Brain microvascular endothelial cell (primary cell): Measurements from ENCODE around the gene TBXAS1.

Source experiments
- DNase-seq: peaks from one replicate; pipeline ENCODE4 v3.0.0-alpha.2; 2020
- H3K27ac ChIP-seq: fragments of 250-450 bp; sonication (Bioruptor Pico); 2 replicates; pipeline ENCODE4 v1.5.1; 2020; ENCODE audit warnings: mild to moderate bottlenecking, moderate library complexity
- H3K27me3 ChIP-seq: fragments of 250-450 bp; sonication (Bioruptor Pico); replicated peaks from 2 replicates; pipeline ENCODE4 v1.5.1; 2020; ENCODE audit warnings: mild to moderate bottlenecking
- H3K36me3 ChIP-seq: fragments of 250-450 bp; sonication (Bioruptor Pico); replicated peaks from 2 replicates; pipeline ENCODE4 v1.5.1; 2020; ENCODE audit warnings: mild to moderate bottlenecking
- H3K4me3 ChIP-seq: 2 replicates; pipeline ENCODE4 v1.5.1; 2011; ENCODE audit warnings: low read depth, mild to moderate bottlenecking, control low read depth, low read length, moderate library complexity
- CTCF ChIP-seq: IDR thresholded peaks from 2 replicates; pipeline ENCODE4 v1.5.1; 2011; ENCODE audit warnings: low read depth, mild to moderate bottlenecking, moderate library complexity, low read length, control low read depth, inconsistent platforms; ENCODE audit errors: missing control alignments
- in situ Hi-C: cut with HindIII; loops from 2 replicates; pipeline ENCODE4 v1.10.0; 2017; ENCODE audit warnings: low sequenced_read_pairs, low pct_ligation_motif_present

TBXAS1 gene

GRCh38 chr7:139998572-139998971 lies 169.5 kb downstream of the TBXAS1 start:
- H3K4me3 ChIP-seq = no peak overlapping the region
- DNase-seq = no peak
- H3K27me3 ChIP-seq = no peaks in the 10 kb centered on the region
- no peaks in the 10 kb centered on the region for H3K36me3 ChIP-seq
- TF ChIP-seq CTCF = no peak
- H3K27ac ChIP-seq = no peak overlapping the region
- in situ Hi-C loops = no loop called here

- no peaks in the 10 kb centered on the region for H3K27me3 ChIP-seq
- no peak for TF ChIP-seq CTCF
- H3K27ac ChIP-seq = no peak overlapping the region
- no peaks in the 10 kb centered on the region for H3K36me3 ChIP-seq
- H3K4me3 ChIP-seq = no peak overlapping the region
- no peak for DNase-seq
- in situ Hi-C loops = no loop called here
Measured at GRCh38 chr7:139999516-139999915, 170.5 kb downstream of the TBXAS1 start.

GRCh38 chr7:140000666-140001268 lies 171.7 kb downstream of the TBXAS1 start:
- no peak for TF ChIP-seq CTCF
- H3K4me3 ChIP-seq = no peak overlapping the region
- H3K27ac ChIP-seq = no peak overlapping the region
- in situ Hi-C loops = loop anchor here (10.0 kb wide), 1 partner anchor 396 kb away; no protein-coding TSS in a partner anchor
- no peak for DNase-seq
- no peaks in the 10 kb centered on the region for H3K36me3 ChIP-seq
- no peaks in the 10 kb centered on the region for H3K27me3 ChIP-seq

- Histone ChIP-seq H3K27me3 (no peaks in the 10 kb centered on the region), H3K27ac (no peak overlapping the region), H3K4me3 (no peak overlapping the region), H3K36me3 (no peaks in the 10 kb centered on the region)
- in situ Hi-C loops = loop anchor here (10.0 kb wide), 1 partner anchor 399 kb away; no protein-coding TSS in a partner anchor
- DNase-seq = peak; percentile 61
- peak; percentile 74 for TF ChIP-seq CTCF
Measured at GRCh38 chr7:140003913-140004382, 174.9 kb downstream of the TBXAS1 start.

GRCh38 chr7:140004672-140005071 lies 175.6 kb downstream of the TBXAS1 start:
- in situ Hi-C loops = loop anchor here (10.0 kb wide), 1 partner anchor 400 kb away; no protein-coding TSS in a partner anchor
- H3K36me3 ChIP-seq = no peaks in the 10 kb centered on the region
- no peak for DNase-seq
- H3K27ac ChIP-seq = no peak overlapping the region
- TF ChIP-seq CTCF = no peak
- no peak overlapping the region for H3K4me3 ChIP-seq
- H3K27me3 ChIP-seq = no peaks in the 10 kb centered on the region

- DNase-seq = no peak
- no peak overlapping the region for H3K4me3 ChIP-seq
- in situ Hi-C loops = loop anchor here (10.0 kb wide), 1 partner anchor 401 kb away; no protein-coding TSS in a partner anchor
- no peaks in the 10 kb centered on the region for H3K36me3 ChIP-seq
- TF ChIP-seq CTCF = no peak
- no peaks in the 10 kb centered on the region for H3K27me3 ChIP-seq
- no peak overlapping the region for H3K27ac ChIP-seq
Measured at GRCh38 chr7:140005341-140005740, 176.3 kb downstream of the TBXAS1 start.
